Natural killer cell (primary cell): Measurements from ENCODE around the gene HOXB7. TPM values are rescaled to one million over a fixed set of nuclear protein-coding genes. Genes with fewer than 3 reads are reported as not detected.

Source experiments
- ATAC-seq, 3 donors: fragments of 150-1000 bp in 2 of 3; fragments of 200-7000 bp in 1 of 3; cut with Tn5 transposase; 1 replicate in 1 of 3; 2 replicates in 2 of 3; pipeline ENCODE4 v1.10.0; 2021; ENCODE audit warnings: mild to moderate bottlenecking in 2 of 3, moderate library complexity in 2 of 3
- DNase-seq, 2 donors: peaks; one replicate each; pipeline versions ENCODE4 v3.0.0 to v3.0.0-alpha.2; 2013 to 2021; ENCODE audit warnings: mixed read lengths in 1 of 2
- H3K27ac ChIP-seq: one replicate; pipeline ENCODE4 v1.5.1; 2013; ENCODE audit warnings: mild to moderate bottlenecking, low read length
- H3K27me3 ChIP-seq: one replicate; pipeline ENCODE4 v1.6.1; 2013; ENCODE audit warnings: low read length; ENCODE audit not compliant: control insufficient read depth, insufficient read depth
- H3K36me3 ChIP-seq: one replicate; pipeline ENCODE4 v1.6.1; 2013; ENCODE audit warnings: low read length; ENCODE audit not compliant: control insufficient read depth, insufficient read depth
- H3K4me1 ChIP-seq: one replicate; pipeline ENCODE4 v1.6.1; 2013; ENCODE audit warnings: low read length; ENCODE audit not compliant: control insufficient read depth, insufficient read depth
- H3K4me3 ChIP-seq: one replicate; pipeline ENCODE4 v1.5.1; 2013; ENCODE audit warnings: low read length
- H3K9me3 ChIP-seq: one replicate; pipeline ENCODE4 v1.6.1; 2013; ENCODE audit warnings: low read length; ENCODE audit not compliant: control insufficient read depth, insufficient read depth
- H3K27ac Mint-ChIP-seq, 2 donors: one replicate each; pipeline ENCODE4 v1.8.0; 2022; ENCODE audit warnings: mild to moderate bottlenecking in 2 of 2, mixed read lengths in 2 of 2, moderate library complexity in 1 of 2
- H3K27me3 Mint-ChIP-seq, 2 donors: one replicate each; pipeline ENCODE4 v1.8.0; 2022; ENCODE audit warnings: low read depth in 2 of 2, mixed read lengths in 2 of 2
- H3K36me3 Mint-ChIP-seq: one replicate; pipeline ENCODE4 v1.8.0; 2022; ENCODE audit warnings: mixed read lengths
- H3K4me1 Mint-ChIP-seq, 2 donors: one replicate each; pipeline ENCODE4 v1.8.0; 2022; ENCODE audit warnings: mixed read lengths in 2 of 2
- H3K4me3 Mint-ChIP-seq: one replicate; pipeline ENCODE4 v1.8.0; 2022; ENCODE audit warnings: mild to moderate bottlenecking, moderate library complexity, mixed read lengths
- H3K9me3 Mint-ChIP-seq, 2 donors: one replicate each; pipeline ENCODE4 v1.8.0; 2022; ENCODE audit warnings: mixed read lengths in 2 of 2
- WGBS: methylation state at CpG from one replicate; pipeline ENCODE4 v1.1.7; 2013; ENCODE audit warnings: missing lambda C conversion rate; ENCODE audit not compliant: insufficient coverage; 5-methylcytosine and 5-hydroxymethylcytosine counted together
- intact Hi-C: fragments of 100-400 bp; cut with micrococcal nuclease; formaldehyde crosslinking; loops from one replicate; pipeline ENCODE4 v1.14.2; 2022
- total RNA-seq, 4 donors: library from RNA; stranded (reverse); fragments of 120-200 nt in 1 of 4; gene quantifications; one replicate each; pipeline versions ENCODE4 v1.2.3 to v1.2.4, GENCODE V29; 2013 to 2022
- TF ChIP-seq, protein P1 (sequence below): fragments of 200-600 bp; IDR thresholded peaks from one replicate; pipeline ENCODE4 v1.8.0; 2022; ENCODE audit warnings: antibody characterized with exemption

Gene HOXB7
- total RNA-seq, 3 donors from 2014 or later (not counting 1 experiment from before 2014, with no cell fraction given) = 0.45 to 1.4 (median 0.97) TPM

DNA sequence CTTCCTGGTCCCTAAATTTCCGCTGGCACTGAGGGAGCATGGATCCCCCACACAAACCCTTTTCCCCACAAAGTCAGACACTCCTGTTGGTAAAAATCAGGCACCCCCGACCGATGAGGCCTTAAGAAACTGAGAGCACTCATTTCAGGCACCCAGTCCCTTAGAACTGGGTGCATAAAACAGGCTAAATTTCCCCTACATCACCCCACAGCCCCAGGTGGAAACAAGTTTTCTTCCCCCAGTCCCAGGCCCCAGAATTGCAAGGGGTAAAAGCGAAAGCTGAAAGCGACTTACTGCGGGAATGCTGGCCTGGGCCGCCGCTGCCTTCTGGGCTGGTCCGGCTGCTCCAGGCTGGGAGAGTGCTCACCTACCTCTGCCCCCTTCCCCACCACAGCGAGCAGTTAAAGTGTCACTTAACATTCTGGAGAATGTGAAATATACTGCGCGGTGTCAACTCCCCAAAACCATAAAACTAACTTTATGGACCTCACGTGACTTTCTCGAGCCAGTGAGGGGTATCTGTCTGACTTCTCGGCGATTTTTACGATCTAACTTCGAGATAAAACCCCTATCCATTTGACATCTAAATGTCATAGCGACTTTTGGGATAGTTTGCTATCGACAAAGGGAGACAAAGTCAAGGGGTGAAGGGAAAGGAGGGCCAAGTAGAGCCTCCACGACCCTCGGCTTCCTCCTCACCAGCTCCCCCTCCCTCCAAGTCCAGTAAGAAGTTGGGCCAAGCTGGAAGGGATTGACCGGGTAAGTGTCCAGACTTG lies 20.8 kb downstream of the HOXB7 start, which contains the start of gene HOXB3:
Gene HOXB3 (minus strand): TSS at position 411 of the 776 bp plus-strand sequence. CDS start 37,767 bp downstream, outside the sequence.
- DNase-seq = peak in 1 of 2 donors; percentile 11

DNA sequence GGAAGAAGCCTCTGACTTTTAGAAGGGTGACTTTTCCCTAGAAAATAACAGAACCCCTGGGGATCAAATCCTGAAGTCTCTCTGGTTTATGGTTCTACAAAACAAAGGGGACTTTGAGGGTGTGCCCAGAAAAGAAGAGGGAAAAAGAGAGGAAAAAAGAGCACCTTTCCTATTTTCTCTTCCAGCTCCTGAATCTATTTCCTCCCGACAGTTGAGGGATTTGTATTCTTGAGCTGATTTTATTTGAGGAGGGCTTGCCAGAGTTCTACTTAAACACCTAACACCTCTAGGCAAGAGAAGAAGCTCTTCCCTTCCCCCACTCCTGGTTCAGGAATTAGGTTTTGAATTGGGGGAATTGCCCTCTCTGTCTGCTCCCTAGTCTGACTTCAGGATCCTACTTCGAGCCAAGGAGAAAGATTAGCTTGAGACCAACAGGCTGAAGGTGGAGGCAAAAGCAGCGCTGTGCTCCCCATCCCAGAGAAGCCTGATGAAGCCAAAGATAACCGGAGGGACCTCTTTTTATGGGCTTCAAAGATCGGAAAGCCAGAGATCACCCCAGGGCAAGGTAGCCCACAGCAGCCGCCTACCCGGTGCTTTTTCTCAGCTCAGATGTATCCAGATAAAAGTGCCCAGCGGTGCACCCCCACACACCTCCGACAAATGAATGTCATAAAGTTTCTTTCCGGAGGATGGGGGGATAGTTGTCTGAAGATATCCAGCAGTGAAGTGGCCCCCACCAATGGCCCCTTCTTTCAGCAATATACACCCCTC lies 21.6 kb downstream of the HOXB7 start:
- TF ChIP-seq, protein P1, sequence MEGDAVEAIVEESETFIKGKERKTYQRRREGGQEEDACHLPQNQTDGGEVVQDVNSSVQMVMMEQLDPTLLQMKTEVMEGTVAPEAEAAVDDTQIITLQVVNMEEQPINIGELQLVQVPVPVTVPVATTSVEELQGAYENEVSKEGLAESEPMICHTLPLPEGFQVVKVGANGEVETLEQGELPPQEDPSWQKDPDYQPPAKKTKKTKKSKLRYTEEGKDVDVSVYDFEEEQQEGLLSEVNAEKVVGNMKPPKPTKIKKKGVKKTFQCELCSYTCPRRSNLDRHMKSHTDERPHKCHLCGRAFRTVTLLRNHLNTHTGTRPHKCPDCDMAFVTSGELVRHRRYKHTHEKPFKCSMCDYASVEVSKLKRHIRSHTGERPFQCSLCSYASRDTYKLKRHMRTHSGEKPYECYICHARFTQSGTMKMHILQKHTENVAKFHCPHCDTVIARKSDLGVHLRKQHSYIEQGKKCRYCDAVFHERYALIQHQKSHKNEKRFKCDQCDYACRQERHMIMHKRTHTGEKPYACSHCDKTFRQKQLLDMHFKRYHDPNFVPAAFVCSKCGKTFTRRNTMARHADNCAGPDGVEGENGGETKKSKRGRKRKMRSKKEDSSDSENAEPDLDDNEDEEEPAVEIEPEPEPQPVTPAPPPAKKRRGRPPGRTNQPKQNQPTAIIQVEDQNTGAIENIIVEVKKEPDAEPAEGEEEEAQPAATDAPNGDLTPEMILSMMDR = no peak
- 23% methylated on average over 6 of the region's 10 CpGs for WGBS
- DNase-seq (peak in 1 of 2 donors; percentile 17), ATAC-seq (no peak)
- Histone ChIP-seq H3K4me3 (no peak overlapping the region), H3K27ac (no peak overlapping the region), H3K27me3 (peaks cover 47% of the 10 kb centered on the region), H3K36me3 (no peaks in the 10 kb centered on the region), H3K4me1 (peaks cover 37% of the 10 kb centered on the region), H3K9me3 (no peaks in the 10 kb centered on the region)
- Mint-ChIP-seq H3K36me3 (no peaks in the 10 kb centered on the region), H3K27ac (no peak overlapping the region), H3K27me3 (peaks cover 73 to 82% of the 10 kb centered on the region in 2 donors), H3K4me3 (no peak overlapping the region), H3K4me1 (peaks cover 36 to 49% of the 10 kb centered on the region in 2 donors), H3K9me3 (no peaks in the 10 kb centered on the region)
- intact Hi-C loops = no loop called here

More for the DNA sequence above, 20.8 kb downstream of the HOXB7 start, which contains the start of gene HOXB3:
- TF ChIP-seq, protein P1 = no peak
- Mint-ChIP-seq H3K4me3 (peak within 1 kb of the TSS; percentile 5), H3K36me3 (no peaks in the 10 kb centered on the region), H3K27me3 (peaks cover 76 to 85% of the 10 kb centered on the region in 2 donors), H3K9me3 (no peaks in the 10 kb centered on the region), H3K4me1 (peaks cover 34 to 43% of the 10 kb centered on the region in 2 donors), H3K27ac (no peak within 1 kb of the TSS)
- intact Hi-C loops = loop anchor here (5.0 kb wide), 1 partner anchor 328 kb away; no protein-coding TSS in a partner anchor
- Histone ChIP-seq H3K27ac (no peak within 1 kb of the TSS), H3K9me3 (no peaks in the 10 kb centered on the region), H3K4me3 (no peak within 1 kb of the TSS), H3K36me3 (no peaks in the 10 kb centered on the region), H3K27me3 (peaks cover 54% of the 10 kb centered on the region), H3K4me1 (peaks cover 34% of the 10 kb centered on the region)
- 40% methylated on average over 21 of the region's 23 CpGs for WGBS
- no peak for ATAC-seq

DNA sequence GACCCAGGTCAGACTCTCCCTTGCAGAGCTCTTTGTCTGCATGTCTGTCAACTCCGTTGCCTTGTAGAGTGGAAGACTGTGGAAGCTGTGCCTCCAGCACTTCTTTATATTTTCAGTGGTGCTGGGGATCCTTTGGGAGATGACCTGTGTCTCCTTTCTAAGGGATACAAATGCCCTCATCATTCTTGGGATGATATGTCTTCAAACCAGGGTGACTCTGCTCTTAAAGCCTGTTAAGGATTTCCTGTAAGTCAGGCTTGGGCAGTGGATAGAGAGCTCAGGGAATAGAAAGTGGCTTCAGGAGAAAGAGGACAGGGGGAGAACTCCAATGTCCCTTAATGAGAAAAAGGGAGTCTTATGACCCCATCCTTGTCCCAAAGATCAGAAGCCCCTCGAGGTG lies 22.3 kb downstream of the HOXB7 start:
- 35% methylated on average over 2 of the region's 2 CpGs for WGBS
- no peak overlapping the region for H3K27ac Mint-ChIP-seq
- intact Hi-C loops = no loop called here
- Histone ChIP-seq H3K27me3 (peaks cover 50% of the 10 kb centered on the region), H3K4me3 (no peak overlapping the region), H3K36me3 (no peaks in the 10 kb centered on the region), H3K9me3 (no peaks in the 10 kb centered on the region), H3K27ac (no peak overlapping the region), H3K4me1 (peaks cover 32% of the 10 kb centered on the region)
- DNase-seq (peak in 1 of 2 donors; percentile 5), ATAC-seq (no peak)
- no peak overlapping the region for H3K4me3 Mint-ChIP-seq
- H3K4me1 Mint-ChIP-seq = peaks cover 31 to 43% of the 10 kb centered on the region in 2 donors
- H3K9me3 Mint-ChIP-seq = no peaks in the 10 kb centered on the region
- H3K36me3 Mint-ChIP-seq = no peaks in the 10 kb centered on the region
- peaks cover 77 to 81% of the 10 kb centered on the region in 2 donors for H3K27me3 Mint-ChIP-seq
- TF ChIP-seq, protein P1 = no peak
